MM.1S (cell line): ENCODE results near the gene FGF16.

Source experiments
- DNase-seq: peaks from one replicate; pipeline ENCODE4 v3.0.0-alpha.2; 2015
- H2AFZ ChIP-seq: fragments of 300-600 bp; sonication (generic); 2 replicates; pipeline ENCODE4 v1.6.0; 2016; ENCODE audit warnings: antibody characterized with exemption, low read length
- H3F3A ChIP-seq: fragments of 300-600 bp; sonication (generic); 2 replicates; pipeline ENCODE4 v1.6.1; 2016; ENCODE audit warnings: mild to moderate bottlenecking, antibody characterized with exemption, low read length, moderate library complexity, mixed read lengths; ENCODE audit not compliant: insufficient read depth
- H3K27ac ChIP-seq: fragments of 300-600 bp; sonication (generic); 2 replicates; pipeline ENCODE4 v1.5.1; 2016; ENCODE audit warnings: mild to moderate bottlenecking, low read length
- H3K27me3 ChIP-seq: fragments of 300-600 bp; sonication (generic); replicated peaks from 2 replicates; pipeline ENCODE4 v1.6.0; 2016; ENCODE audit warnings: low read length; ENCODE audit not compliant: insufficient read depth
- H3K36me3 ChIP-seq: fragments of 300-600 bp; sonication (generic); replicated peaks from 2 replicates; pipeline ENCODE4 v1.6.1; 2016; ENCODE audit warnings: mild to moderate bottlenecking, low read length, mixed read lengths; ENCODE audit not compliant: insufficient read depth
- H3K4me1 ChIP-seq: fragments of 300-600 bp; sonication (generic); 2 replicates; pipeline ENCODE4 v1.6.1; 2016; ENCODE audit warnings: low read length, mixed read lengths
- H3K4me2 ChIP-seq: fragments of 300-600 bp; sonication (generic); 2 replicates; pipeline ENCODE4 v1.6.0; 2016; ENCODE audit warnings: low read depth, low read length
- H3K4me3 ChIP-seq: fragments of 300-600 bp; sonication (generic); 2 replicates; pipeline ENCODE4 v1.5.1; 2016; ENCODE audit warnings: low read length, mixed read lengths
- H3K79me2 ChIP-seq: fragments of 300-600 bp; sonication (generic); 2 replicates; pipeline ENCODE4 v1.6.1; 2016; ENCODE audit warnings: mixed run types, low read length, mixed read lengths
- H3K9ac ChIP-seq: fragments of 300-600 bp; sonication (generic); 2 replicates; pipeline ENCODE4 v1.6.1; 2016; ENCODE audit warnings: low read length, mixed read lengths
- H3K9me2 ChIP-seq: fragments of 300-600 bp; sonication (generic); replicated peaks from 2 replicates; pipeline ENCODE4 v1.6.1; 2016; ENCODE audit warnings: mild to moderate bottlenecking, low read length, mixed read lengths; ENCODE audit not compliant: insufficient read depth
- H3K9me3 ChIP-seq: fragments of 300-600 bp; sonication (generic); replicated peaks from 2 replicates; pipeline ENCODE4 v1.6.1; 2016; ENCODE audit warnings: mild to moderate bottlenecking, low read length, mixed read lengths; ENCODE audit not compliant: insufficient read depth
- H4K20me1 ChIP-seq: fragments of 300-600 bp; sonication (generic); 2 replicates; pipeline ENCODE4 v1.6.1; 2016; ENCODE audit warnings: mild to moderate bottlenecking, low read length, moderate library complexity, mixed read lengths; ENCODE audit not compliant: insufficient read depth
- CTCF ChIP-seq: fragments of 300-600 bp; sonication (generic); IDR thresholded peaks from 2 replicates; pipeline ENCODE4 v1.5.1; 2016; ENCODE audit warnings: antibody characterized with exemption, low read length, mixed read lengths
- EZH2 ChIP-seq: fragments of 300-600 bp; sonication (generic); optimal IDR thresholded peaks from 2 replicates; pipeline ENCODE3; 2017; ENCODE audit warnings: low read depth, mild to moderate bottlenecking, antibody characterized with exemption, low read length, mixed read lengths
- EZH2phosphoT487 ChIP-seq: fragments of 300-600 bp; sonication (generic); IDR thresholded peaks from 2 replicates; pipeline ENCODE4 v1.6.1; 2018; ENCODE audit warnings: antibody characterized with exemption, low read length

The FGF16 gene

GRCh38 chrX:77447653-77448569 lies 722 bp downstream of the FGF16 start:
- no peak overlapping the region for H3K27ac ChIP-seq
- no peaks in the 10 kb centered on the region for H3K9me2 ChIP-seq
- H3K9ac ChIP-seq, result no peak overlapping the region
- H2AFZ ChIP-seq, result no peak overlapping the region
- H3F3A ChIP-seq, result no peaks in the 10 kb centered on the region
- TF ChIP-seq EZH2phosphoT487 (no peak), EZH2 (no peak), CTCF (no peak)
- no peaks in the 10 kb centered on the region for H3K36me3 ChIP-seq
- no peaks in the 10 kb centered on the region for H4K20me1 ChIP-seq
- H3K4me2 ChIP-seq, result no peak overlapping the region
- no peak for DNase-seq
- H3K79me2 ChIP-seq, result no peaks in the 10 kb centered on the region
- no peaks in the 10 kb centered on the region for H3K4me1 ChIP-seq
- H3K9me3 ChIP-seq, result no peaks in the 10 kb centered on the region
- no peaks in the 10 kb centered on the region for H3K27me3 ChIP-seq
- H3K4me3 ChIP-seq, result no peak overlapping the region

- Histone ChIP-seq H3K79me2 (no peaks in the 10 kb centered on the region), H3K27me3 (no peaks in the 10 kb centered on the region), H3K9me3 (no peaks in the 10 kb centered on the region), H3K4me3 (no peak overlapping the region), H3K4me2 (no peak overlapping the region), H3K27ac (no peak overlapping the region), H3K9ac (no peak overlapping the region), H3K9me2 (no peaks in the 10 kb centered on the region), H3K36me3 (no peaks in the 10 kb centered on the region), H2AFZ (no peak overlapping the region), H3F3A (no peaks in the 10 kb centered on the region), H3K4me1 (no peaks in the 10 kb centered on the region), H4K20me1 (no peaks in the 10 kb centered on the region)
- DNase-seq, result no peak
- TF ChIP-seq EZH2phosphoT487 (no peak), EZH2 (no peak), CTCF (no peak)
Measured at GRCh38 chrX:77450415-77450814, 3.2 kb downstream of the FGF16 start.

- DNase-seq, result no peak
- H3K9ac ChIP-seq, result no peak overlapping the region
- H3K27ac ChIP-seq, result no peak overlapping the region
Measured at GRCh38 chrX:77450996-77451395, 3.8 kb downstream of the FGF16 start.

More at GRCh38 chrX:77450996-77451395, 3.8 kb downstream of the FGF16 start:
- Histone ChIP-seq H3K4me1 (no peaks in the 10 kb centered on the region), H3F3A (no peaks in the 10 kb centered on the region), H3K27me3 (no peaks in the 10 kb centered on the region), H3K4me2 (no peak overlapping the region), H3K9me3 (no peaks in the 10 kb centered on the region), H3K9me2 (no peaks in the 10 kb centered on the region), H3K4me3 (no peak overlapping the region), H3K79me2 (no peaks in the 10 kb centered on the region), H2AFZ (no peak overlapping the region), H4K20me1 (no peaks in the 10 kb centered on the region), H3K36me3 (no peaks in the 10 kb centered on the region)
- TF ChIP-seq CTCF, result no peak
- TF ChIP-seq EZH2, result no peak
- no peak for TF ChIP-seq EZH2phosphoT487
